GM12878 (cell line): ENCODE measurements around the gene LYRM2. TPM values are rescaled to one million over a fixed set of nuclear protein-coding genes. Genes with fewer than 3 reads are reported as not detected.

Source experiments
- ATAC-seq: fragments of 200-7000 bp; cut with Tn5 transposase; 3 replicates; pipeline ENCODE4 v1.9.1; 2020; ENCODE audit warnings: mild to moderate bottlenecking, moderate library complexity
- BruUV-seq: library from RNA; stranded (reverse); fragments of 400-500 nt; replicated peaks from 2 replicates; lab custom pipeline; 2021; lab: Mats Ljungman, UMichigan
- CTCF ChIA-PET: fragments of 300-600 bp; sonication (Branson Sonifier 250); formaldehyde crosslinking; extraction: SDS; loops from one replicate; lab custom pipeline; 2021; ENCODE audit warnings: inconsistent platforms; lab: Yijun Ruan, JAX
- POLR2A ChIA-PET: fragments of 350-600 bp; formaldehyde crosslinking; extraction: SDS; loops from one replicate; lab custom pipeline; 2021; ENCODE audit warnings: inconsistent platforms; lab: Charles Lee
- RAD21 ChIA-PET: fragments of 300-600 bp; sonication (Branson Sonifier 250); formaldehyde crosslinking; loops from one replicate; lab custom pipeline; 2023; ENCODE audit warnings: antibody characterized with exemption; ENCODE audit not compliant: unreplicated experiment; lab: Charles Lee
- SMC1A ChIA-PET: fragments of 300-600 bp; sonication (Branson Sonifier 250); formaldehyde crosslinking; loops from one replicate; lab custom pipeline; 2023; ENCODE audit not compliant: unreplicated experiment, uncharacterized antibody; lab: Charles Lee
- DNase-seq: peaks from one replicate; pipeline ENCODE4 v3.0.0-alpha.2; 2011; ENCODE audit warnings: low read depth, low spot score
- FAIRE-seq: peaks from 3 replicates; lab custom pipeline; 2011; peaks lifted over from hg19 to GRCh38; lab: Jason Lieb, UNC
- H2AFZ ChIP-seq: 2 replicates; pipeline ENCODE4 v1.6.0; 2011; ENCODE audit warnings: low read depth, low read length, control low read depth; ENCODE audit not compliant: control insufficient read depth
- H3K27ac ChIP-seq: 2 replicates; pipeline ENCODE4 v1.5.1; 2011; ENCODE audit warnings: control low read depth; ENCODE audit not compliant: control insufficient read depth, insufficient read depth
- H3K27me3 ChIP-seq, 2 experiments: replicated peaks in 1 of 2; 2 replicates each; pipeline versions ENCODE4 v1.6.0 to v1.6.1; 2011; ENCODE audit warnings: low read length in 1 of 2; ENCODE audit not compliant: control insufficient read depth in 2 of 2, insufficient read depth in 2 of 2
- H3K36me3 ChIP-seq, 2 experiments: 2 replicates each; pipeline ENCODE4 v1.5.1; 2011; ENCODE audit warnings: low read length in 1 of 2; ENCODE audit not compliant: control insufficient read depth in 2 of 2, insufficient read depth in 2 of 2
- H3K4me1 ChIP-seq: 2 replicates; pipeline ENCODE4 v1.6.1; 2011; ENCODE audit warnings: mild to moderate bottlenecking, low read length, moderate library complexity, mixed read lengths; ENCODE audit not compliant: control insufficient read depth, insufficient read depth
- H3K4me2 ChIP-seq: 2 replicates; pipeline ENCODE4 v1.6.0; 2011; ENCODE audit warnings: control low read depth; ENCODE audit not compliant: control insufficient read depth, insufficient read depth
- H3K4me3 ChIP-seq: fragments of 200-600 bp; sonication (generic); 2 replicates; pipeline ENCODE4 v1.5.1; 2016
- H3K79me2 ChIP-seq: 2 replicates; pipeline ENCODE4 v1.6.0; 2011; ENCODE audit warnings: low read length; ENCODE audit not compliant: control insufficient read depth, insufficient read depth
- H3K9ac ChIP-seq: 2 replicates; pipeline ENCODE4 v1.8.0; 2011; ENCODE audit warnings: low read length, control low read depth, mixed read lengths; ENCODE audit not compliant: control insufficient read depth, insufficient read depth
- H3K9me3 ChIP-seq: replicated peaks from 3 replicates; pipeline ENCODE4 v1.5.1; 2011; ENCODE audit warnings: mild to moderate bottlenecking, low read length; ENCODE audit not compliant: control insufficient read depth, insufficient read depth
- H4K20me1 ChIP-seq: 2 replicates; pipeline ENCODE4 v1.6.0; 2011; ENCODE audit not compliant: control insufficient read depth, insufficient read depth
- CHD4 ChIP-seq: fragments of 200-600 bp; sonication (generic); IDR thresholded peaks from 2 replicates; pipeline ENCODE4 v1.6.1; 2016; ENCODE audit warnings: mild to moderate bottlenecking
- CREM ChIP-seq: IDR thresholded peaks from 2 replicates; pipeline ENCODE4 v1.6.1; 2014; ENCODE audit warnings: antibody characterized with exemption, low read depth
- DPF2 ChIP-seq: fragments of 450-650 bp; IDR thresholded peaks from 2 replicates; pipeline ENCODE4 v1.6.1; 2017; ENCODE audit warnings: mild to moderate bottlenecking
- GATAD2B ChIP-seq: fragments of 450-650 bp; conservative IDR thresholded peaks from 2 replicates; pipeline ENCODE4 v1.6.1; 2017; ENCODE audit warnings: low read depth, mild to moderate bottlenecking, moderate library complexity
- HCFC1 ChIP-seq: fragments of 150-350 bp; IDR thresholded peaks from 2 replicates; pipeline ENCODE4 v1.6.1; 2014; ENCODE audit warnings: low read length
- HDAC2 ChIP-seq: fragments of 200-600 bp; sonication (generic); IDR thresholded peaks from 2 replicates; pipeline ENCODE4 v1.6.1; 2017
- HDAC6 ChIP-seq: fragments of 200-600 bp; sonication (generic); IDR thresholded peaks from one replicate; pipeline ENCODE4 v1.8.0; 2017; ENCODE audit warnings: antibody characterized with exemption; ENCODE audit not compliant: unreplicated experiment
- KAT2A ChIP-seq: conservative IDR thresholded peaks from 2 replicates; pipeline ENCODE4 v1.6.1; 2011; ENCODE audit warnings: low read depth, low read length; ENCODE audit not compliant: control insufficient read depth
- KLF5 ChIP-seq: fragments of 450-650 bp; IDR thresholded peaks from 2 replicates; pipeline ENCODE4 v1.6.1; 2014; ENCODE audit warnings: mild to moderate bottlenecking; ENCODE audit not compliant: partially characterized antibody
- MAX ChIP-seq: IDR thresholded peaks from 2 replicates; pipeline ENCODE4 v1.6.1; 2012; ENCODE audit warnings: low read depth, low read length, improper control_type of control experiment
- NFYB ChIP-seq: IDR thresholded peaks from 2 replicates; pipeline ENCODE4 v1.6.1; 2011; ENCODE audit warnings: low read depth, mild to moderate bottlenecking, low read length, improper control_type of control experiment, moderate library complexity; ENCODE audit not compliant: insufficient read depth
- NKRF ChIP-seq: fragments of 450-650 bp; conservative IDR thresholded peaks from 2 replicates; pipeline ENCODE4 v1.6.1; 2017; ENCODE audit warnings: mild to moderate bottlenecking, moderate library complexity
- NR2C2 ChIP-seq: IDR thresholded peaks from 2 replicates; pipeline ENCODE4 v1.6.1; 2011; ENCODE audit warnings: borderline replicate concordance, low read depth; ENCODE audit not compliant: control insufficient read depth, insufficient read length
- POLR2AphosphoS5 ChIP-seq: IDR thresholded peaks from 2 replicates; pipeline ENCODE4 v1.6.1; 2011; ENCODE audit warnings: mild to moderate bottlenecking, low read length, inconsistent platforms
- SUZ12 ChIP-seq: fragments of 200-600 bp; sonication (generic); IDR thresholded peaks from one replicate; pipeline ENCODE4 v1.6.1; 2018; ENCODE audit warnings: antibody characterized with exemption, mild to moderate bottlenecking; ENCODE audit not compliant: unreplicated experiment
- TARDBP ChIP-seq: IDR thresholded peaks from 2 replicates; pipeline ENCODE4 v1.6.1; 2016; ENCODE audit warnings: borderline replicate concordance
- YBX1 ChIP-seq: fragments of 450-650 bp; IDR thresholded peaks from 2 replicates; pipeline ENCODE4 v1.6.1; 2016; ENCODE audit warnings: antibody characterized with exemption
- ZSCAN29 ChIP-seq: fragments of 450-650 bp; IDR thresholded peaks from 2 replicates; pipeline ENCODE4 v1.6.1; 2017; ENCODE audit warnings: mild to moderate bottlenecking, moderate library complexity
- WGBS: methylation state at CpG from one replicate; pipeline ENCODE4 v1.1.6; 2016; ENCODE audit warnings: low lambda C conversion rate; ENCODE audit not compliant: insufficient replicate concordance, insufficient coverage; ENCODE audit errors: missing lambda C conversion rate; 5-methylcytosine and 5-hydroxymethylcytosine counted together
- in situ Hi-C: fragments of 300-500 bp; cut with MboI; formaldehyde crosslinking; loops from 9 replicates; pipeline ENCODE4 v1.14.3; 2018; ENCODE audit warnings: mixed read lengths
- intact Hi-C: fragments of 100-400 bp; cut with micrococcal nuclease; formaldehyde crosslinking; loops from one replicate; pipeline ENCODE4 v1.14.2; 2022; ENCODE audit not compliant: unreplicated experiment
- polyA plus RNA-seq, 11 experiments: library from polyadenylated mRNA; depleted of rRNA in 4 of 11; unstranded in 6 of 11; stranded (reverse) in 5 of 11; fragments of >200 nt; fragmentation: Nextera tagmentation in 4 of 11; fragmentation: Illumina TruSeq in 1 of 11; extraction: Ambion mirVana in 4 of 11; extraction: Trizol in 1 of 11; gene quantifications; 1 replicate in 1 of 11; 2 replicates in 10 of 11; pipeline versions ENCODE4 v1.2.1 to v1.2.3, GENCODE V29; 2011 to 2016; ENCODE audit warnings: inconsistent platforms in 2 of 11, missing spikeins in 2 of 11, low read depth in 1 of 11
- total RNA-seq, 4 experiments: library from RNA; depleted of rRNA in 3 of 4; stranded (reverse); fragments of >200 nt in 3 of 4; fragmentation: Illumina TruSeq in 1 of 4; extraction: Trizol in 1 of 4; gene quantifications; 2 replicates each; pipeline versions ENCODE4 v1.2.1 to v1.2.3, GENCODE V29; 2013 to 2021

The LYRM2 gene
- total and polyA plus RNA-seq, 10 of the 15 experiments (the other 5 are each of a cell fraction or from before 2014, with no cell fraction given): 17.2 to 75.0 (median 30.9) TPM

GRCh38 chr6:89526563-89526869 lies 112.0 kb downstream of the LYRM2 start:
- ChIA-PET CTCF (no interaction called here), RAD21 (no interaction called here), POLR2A (no interaction called here), SMC1A (no interaction called here)
- Histone ChIP-seq H4K20me1 (no peaks in the 10 kb centered on the region), H2AFZ (no peak overlapping the region), H3K4me1 (no peaks in the 10 kb centered on the region), H3K9me3 (no peaks in the 10 kb centered on the region), H3K27me3 (no peaks in the 10 kb centered on the region), H3K4me3 (no peak overlapping the region), H3K79me2 (no peaks in the 10 kb centered on the region), H3K4me2 (no peak overlapping the region)
- WGBS: 57% methylated on average over 2 of the region's 2 CpGs
- no TSS peak for BruUV-seq
- ATAC-seq: no peak
- intact Hi-C loops: no loop called here
- no peak for DNase-seq
- no peak for TF ChIP-seq MAX
- TF ChIP-seq DPF2: no peak
- TF ChIP-seq POLR2AphosphoS5: no peak
- TF ChIP-seq TARDBP: no peak
- no peak for TF ChIP-seq NR2C2
- TF ChIP-seq NFYB: no peak
- TF ChIP-seq YBX1: no peak
- no peak for TF ChIP-seq HCFC1
- no peak for TF ChIP-seq CREM
- no peak for TF ChIP-seq SUZ12
- no peak for TF ChIP-seq KAT2A
- TF ChIP-seq GATAD2B: no peak
- TF ChIP-seq CHD4: no peak
- no peak for TF ChIP-seq NKRF
- no peak for TF ChIP-seq HDAC2
- TF ChIP-seq ZSCAN29: no peak
- no peak for TF ChIP-seq KLF5
- TF ChIP-seq HDAC6: no peak
- TF ChIP-seq, all 136 proteins: peak for 0
- Histone ChIP-seq H3K27ac (no peak overlapping the region), H3K36me3 (no peaks in the 10 kb centered on the region), H3K9ac (no peak overlapping the region)
- in situ Hi-C loops: no loop called here
- no peak for FAIRE-seq
